GM06990 (cell line): ENCODE results near the gene NRXN2.

Experiments
- DNase-seq: peaks from one replicate; pipeline ENCODE4 v3.0.0-alpha.2; 2011; ENCODE audit not compliant: insufficient read length; ENCODE audit errors: extremely low read depth
- H3K27me3 ChIP-seq: replicated peaks from 2 replicates; pipeline ENCODE4 v1.6.0; 2011; ENCODE audit warnings: low read length; ENCODE audit not compliant: control insufficient read depth, insufficient read depth
- H3K36me3 ChIP-seq: 2 replicates; pipeline ENCODE4 v1.5.1; 2011; ENCODE audit warnings: low read length; ENCODE audit not compliant: control insufficient read depth, insufficient read depth
- H3K4me3 ChIP-seq: replicated peaks from 2 replicates; pipeline ENCODE4 v1.5.1; 2011; ENCODE audit warnings: low read depth, mild to moderate bottlenecking, control low read depth, low read length
- TF ChIP-seq, protein P1 (sequence below): IDR thresholded peaks from 2 replicates; pipeline ENCODE4 v1.5.1; 2011; ENCODE audit warnings: low read length, control low read depth, mild to moderate bottlenecking, inconsistent platforms; ENCODE audit not compliant: insufficient read depth, poor library complexity, severe bottlenecking

The NRXN2 gene

DNA sequence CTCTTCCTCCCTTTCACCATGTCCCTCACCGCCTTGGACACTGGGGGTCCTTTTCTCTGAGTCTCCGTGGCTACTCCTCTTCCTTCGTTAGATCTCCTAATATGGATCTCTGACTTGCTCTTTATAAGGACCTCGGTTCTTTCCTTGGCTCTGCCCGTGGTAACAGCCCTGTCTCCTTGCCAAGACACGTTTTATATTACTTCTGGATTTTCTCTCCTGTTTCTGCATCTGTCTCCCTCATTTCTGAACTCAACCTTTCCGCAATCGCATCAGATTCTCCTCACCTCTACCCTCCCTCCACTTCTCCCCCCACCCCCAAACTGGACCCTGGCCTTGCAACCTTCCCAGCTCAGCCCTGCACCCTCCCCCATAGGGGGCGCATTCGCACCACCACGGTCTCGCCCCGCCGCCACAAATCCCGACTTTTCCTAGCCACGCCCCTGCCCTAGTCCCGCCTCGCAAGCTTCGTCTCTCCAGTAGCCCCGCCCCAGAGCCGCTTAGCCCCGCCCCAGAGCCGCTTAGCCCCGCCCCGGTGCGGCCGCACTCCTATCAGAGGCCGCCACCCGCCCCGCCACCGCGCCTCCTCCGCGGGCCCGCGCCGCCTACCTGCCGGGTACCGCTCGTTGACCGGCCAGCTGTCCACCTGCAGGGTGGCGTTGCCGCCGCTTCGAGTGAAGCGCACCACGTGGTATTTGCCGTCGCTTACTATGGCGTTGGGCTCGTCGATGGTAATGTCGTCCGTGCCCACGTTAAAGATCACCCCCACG lies 93.0 kb downstream of the NRXN2 start:
- Histone ChIP-seq H3K4me3 (no peak overlapping the region), H3K27me3 (no peaks in the 10 kb centered on the region; the same call in 1 of the 2 replicates), H3K36me3 (no peaks in the 10 kb centered on the region)
- TF ChIP-seq, protein P1, sequence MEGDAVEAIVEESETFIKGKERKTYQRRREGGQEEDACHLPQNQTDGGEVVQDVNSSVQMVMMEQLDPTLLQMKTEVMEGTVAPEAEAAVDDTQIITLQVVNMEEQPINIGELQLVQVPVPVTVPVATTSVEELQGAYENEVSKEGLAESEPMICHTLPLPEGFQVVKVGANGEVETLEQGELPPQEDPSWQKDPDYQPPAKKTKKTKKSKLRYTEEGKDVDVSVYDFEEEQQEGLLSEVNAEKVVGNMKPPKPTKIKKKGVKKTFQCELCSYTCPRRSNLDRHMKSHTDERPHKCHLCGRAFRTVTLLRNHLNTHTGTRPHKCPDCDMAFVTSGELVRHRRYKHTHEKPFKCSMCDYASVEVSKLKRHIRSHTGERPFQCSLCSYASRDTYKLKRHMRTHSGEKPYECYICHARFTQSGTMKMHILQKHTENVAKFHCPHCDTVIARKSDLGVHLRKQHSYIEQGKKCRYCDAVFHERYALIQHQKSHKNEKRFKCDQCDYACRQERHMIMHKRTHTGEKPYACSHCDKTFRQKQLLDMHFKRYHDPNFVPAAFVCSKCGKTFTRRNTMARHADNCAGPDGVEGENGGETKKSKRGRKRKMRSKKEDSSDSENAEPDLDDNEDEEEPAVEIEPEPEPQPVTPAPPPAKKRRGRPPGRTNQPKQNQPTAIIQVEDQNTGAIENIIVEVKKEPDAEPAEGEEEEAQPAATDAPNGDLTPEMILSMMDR = no peak
- DNase-seq = no peak

DNA sequence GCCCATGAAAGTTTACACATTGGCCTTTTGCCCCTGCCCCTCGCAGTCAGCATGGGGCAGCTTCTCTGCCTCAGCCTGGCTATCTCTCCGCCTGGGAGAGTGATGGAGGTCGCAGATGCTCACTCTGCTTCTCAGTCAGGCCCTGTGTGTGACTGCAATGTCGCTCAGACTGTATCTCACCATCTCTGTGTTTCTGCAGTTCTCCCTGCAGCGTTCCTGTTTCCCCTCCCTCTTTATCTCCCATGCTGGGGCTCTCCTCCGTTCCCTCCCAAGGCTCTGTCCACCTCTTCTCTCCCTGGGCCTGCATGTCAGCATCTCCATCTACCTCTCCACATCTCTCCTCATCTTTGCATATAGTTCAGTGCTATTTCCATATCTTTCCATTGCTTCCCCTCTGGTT lies 93.9 kb downstream of the NRXN2 start:
- H3K4me3 ChIP-seq = no peak overlapping the region
- no peak for DNase-seq
- TF ChIP-seq, protein P1 = no peak
- H3K27me3 ChIP-seq = no peaks in the 10 kb centered on the region; the same call in 1 of the 2 replicates
- no peaks in the 10 kb centered on the region for H3K36me3 ChIP-seq

DNA sequence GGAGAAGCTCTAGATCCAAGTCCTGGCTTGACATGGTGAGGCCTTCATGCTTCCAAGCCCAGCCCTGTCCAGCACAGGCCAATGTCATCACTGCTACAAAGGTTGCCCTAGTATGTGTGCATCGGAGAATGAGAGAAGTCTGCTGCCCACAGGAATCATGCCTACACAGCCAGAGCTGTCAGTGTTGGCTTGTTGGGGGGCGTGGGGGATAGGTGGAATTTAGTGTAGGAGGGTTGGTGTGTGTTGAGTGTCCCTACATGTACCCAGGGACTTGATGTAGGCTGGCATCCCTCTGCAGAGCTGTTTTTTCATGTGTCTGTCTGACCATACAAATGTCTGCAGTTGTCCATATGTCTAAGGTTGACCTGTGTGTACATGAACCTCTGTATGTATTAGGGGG lies 94.4 kb downstream of the NRXN2 start:
- H3K36me3 ChIP-seq = no peaks in the 10 kb centered on the region
- H3K4me3 ChIP-seq = no peak overlapping the region
- H3K27me3 ChIP-seq = no peaks in the 10 kb centered on the region; the same call in 1 of the 2 replicates
- TF ChIP-seq, protein P1 = no peak
- DNase-seq = no peak

DNA sequence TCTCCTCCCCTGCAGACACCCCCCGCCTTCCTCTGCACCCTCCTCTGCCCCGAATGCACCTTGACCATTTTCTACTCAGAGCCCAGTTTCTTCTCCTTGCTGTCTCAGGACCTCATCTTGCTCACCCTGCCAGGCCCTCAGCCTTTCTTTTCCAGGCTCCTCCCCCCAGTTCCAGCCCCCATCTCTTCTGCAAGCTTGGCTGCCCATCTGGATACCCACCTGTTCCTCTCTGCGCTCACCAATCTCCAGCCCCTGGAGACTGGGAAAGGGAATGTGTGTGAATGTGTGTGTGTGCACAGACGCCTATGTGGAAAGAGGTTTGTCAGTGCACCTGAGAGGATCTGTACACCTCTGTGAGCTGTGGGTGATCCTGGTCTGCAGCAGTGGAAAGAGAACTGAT lies 95.6 kb downstream of the NRXN2 start:
- Histone ChIP-seq H3K4me3 (no peak overlapping the region), H3K27me3 (no peaks in the 10 kb centered on the region; the same call in 1 of the 2 replicates), H3K36me3 (no peaks in the 10 kb centered on the region)
- DNase-seq = no peak
- TF ChIP-seq, protein P1 = no peak

DNA sequence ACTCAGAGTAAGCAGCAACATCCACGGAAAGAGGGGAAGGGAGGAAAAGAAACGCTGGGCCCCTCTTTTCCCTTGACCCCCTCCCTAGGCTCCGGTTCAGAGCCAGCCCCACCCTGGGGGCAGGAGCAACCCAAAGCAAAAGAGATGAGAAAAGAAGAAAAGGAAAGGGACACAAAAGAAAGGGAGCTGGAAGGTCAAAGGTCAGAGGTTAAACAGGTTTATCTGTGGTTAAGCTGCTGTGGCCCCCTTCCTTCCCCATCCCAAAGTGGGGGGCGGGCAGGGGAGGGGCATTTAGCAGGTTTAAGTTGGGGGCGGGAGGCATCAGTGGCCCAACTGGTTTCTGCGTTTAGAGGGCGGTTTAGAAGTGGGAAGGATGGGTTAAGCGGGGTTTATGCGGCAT lies 96.4 kb downstream of the NRXN2 start:
- TF ChIP-seq, protein P1 = no peak
- Histone ChIP-seq H3K27me3 (no peaks in the 10 kb centered on the region; the same call in 1 of the 2 replicates), H3K4me3 (no peak overlapping the region), H3K36me3 (no peaks in the 10 kb centered on the region)
- DNase-seq = no peak

DNA sequence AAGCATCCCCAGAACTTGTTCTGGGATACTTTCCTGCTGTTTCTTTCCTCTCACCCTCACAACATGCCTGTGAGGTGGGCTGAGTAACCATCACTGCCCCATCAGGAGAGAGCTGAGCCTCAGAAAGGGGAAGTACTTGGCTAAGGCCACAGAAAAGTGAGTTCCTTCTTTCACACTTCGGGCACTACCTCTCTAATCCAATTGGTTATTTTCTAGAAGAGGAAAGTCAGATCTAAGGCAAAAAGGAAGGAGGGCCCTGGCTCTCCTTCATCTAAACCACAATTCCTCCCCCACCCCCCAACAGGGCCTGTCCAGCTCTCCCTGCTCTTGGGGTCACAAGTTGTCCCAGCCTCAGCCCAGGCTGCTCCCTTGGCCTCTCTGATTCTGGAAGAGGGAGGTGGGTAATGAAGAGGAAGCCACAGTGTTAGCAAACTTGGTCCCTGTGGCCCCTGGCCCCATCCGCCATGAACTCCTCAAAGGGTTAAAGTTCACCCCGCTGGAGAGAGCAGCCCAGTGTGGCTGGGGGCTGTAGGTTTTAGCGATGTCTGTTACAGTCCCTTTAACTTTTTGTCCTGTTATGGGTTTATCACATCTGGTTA lies 98.0 kb downstream of the NRXN2 start:
- DNase-seq = no peak
- no peak overlapping the region for H3K4me3 ChIP-seq
- no peaks in the 10 kb centered on the region for H3K36me3 ChIP-seq
- H3K27me3 ChIP-seq = no peaks in the 10 kb centered on the region; the same call in 1 of the 2 replicates
- TF ChIP-seq, protein P1 = no peak
